Measurements from ENCODE around the gene GOLGA6D. TPM values are rescaled to one million over a fixed set of nuclear protein-coding genes. Genes with fewer than 3 reads are reported as not detected.
"Not testable (repeated sequence)": the region's sequence is repeated elsewhere in the genome, so short reads cannot be mapped to it uniquely, and the experiment has no call there.

GOLGA6D gene
- polyA plus RNA-seq, 4 donors: 0.07 TPM; not detected in 3

DNA sequence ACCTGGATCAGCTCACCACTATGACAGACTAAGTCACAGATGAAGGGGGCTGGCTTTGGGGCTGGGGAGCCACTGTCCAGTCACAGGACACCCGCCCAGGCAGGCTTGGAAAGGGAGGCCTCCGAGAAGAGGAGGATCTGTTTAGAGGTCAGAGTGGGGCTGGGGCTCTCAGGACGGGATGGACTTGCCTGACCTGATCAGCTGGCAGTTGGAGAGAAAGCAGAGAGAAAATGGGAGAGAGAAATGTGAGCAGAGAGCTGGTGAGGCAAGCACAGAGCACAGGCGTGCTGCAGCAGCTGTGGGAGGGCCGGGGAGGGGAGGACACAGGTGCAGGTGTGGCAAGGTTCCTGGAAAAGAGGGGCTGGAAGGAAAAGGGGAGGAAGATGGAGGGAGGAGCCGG is 17.4 kb downstream of the GOLGA6D start:
- not testable (repeated sequence) for H3K27me3 ChIP-seq (ENCODE audit: control insufficient read depth in 3 of 3, insufficient read depth in 3 of 3, low read length in 3 of 3); DNase-seq; H3K27ac ChIP-seq (ENCODE audit: low read depth in 1 of 3, low read length in 2 of 3); FAIRE-seq; H3K4me3 ChIP-seq (ENCODE audit: low read depth in 1 of 3, low read length in 3 of 3); H3K36me3 ChIP-seq (ENCODE audit: control insufficient read depth in 3 of 3, insufficient read depth in 2 of 3, low read depth in 1 of 3, low read length in 3 of 3); H3K4me1 ChIP-seq (ENCODE audit: control insufficient read depth in 3 of 3, insufficient read depth in 2 of 3, low read depth in 1 of 3, low read length in 2 of 3); H3K9me3 ChIP-seq (ENCODE audit: control insufficient read depth in 2 of 2, insufficient read depth in 1 of 2, low read depth in 1 of 2, low read length in 1 of 2)
- 59 to 72% (median 59%) methylated on average over 4 to 6 of the region's 6 CpGs for WGBS, 3 donors

DNA sequence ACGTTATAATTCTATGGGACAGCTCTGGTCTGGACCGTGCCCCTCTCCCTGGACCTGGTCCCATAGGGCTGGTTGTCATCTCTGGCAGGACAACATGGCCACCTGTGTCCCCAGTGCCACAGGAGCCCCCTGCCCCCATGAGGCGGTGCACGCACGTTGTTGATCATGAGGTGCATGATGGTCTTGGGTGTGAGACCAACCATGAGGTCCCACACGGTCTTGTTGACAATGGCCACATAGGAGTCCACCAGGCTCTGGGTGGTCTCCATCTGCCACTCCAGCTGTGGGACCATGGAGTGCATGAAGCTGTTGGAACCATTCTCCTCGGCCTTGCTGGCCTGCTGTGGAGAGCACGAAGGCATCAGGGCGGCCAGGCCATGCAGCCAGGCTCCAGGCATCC is 19.7 kb downstream of the GOLGA6D start:
- Histone ChIP-seq H3K27me3 (ENCODE audit: control insufficient read depth in 3 of 3, insufficient read depth in 3 of 3, low read length in 3 of 3) (peaks cover 0 to 7% (median 0%) of the 10 kb centered on the region in 3 donors), H3K27ac (ENCODE audit: low read depth in 1 of 3, low read length in 2 of 3) (no peak overlapping the region), H3K36me3 (ENCODE audit: control insufficient read depth in 3 of 3, insufficient read depth in 2 of 3, low read depth in 1 of 3, low read length in 3 of 3) (no peaks in the 10 kb centered on the region), H3K4me3 (ENCODE audit: low read depth in 1 of 3, low read length in 3 of 3) (no peak overlapping the region), H3K9me3 (ENCODE audit: control insufficient read depth in 2 of 2, insufficient read depth in 1 of 2, low read depth in 1 of 2, low read length in 1 of 2) (no peaks in the 10 kb centered on the region), H3K4me1 (ENCODE audit: control insufficient read depth in 3 of 3, insufficient read depth in 2 of 3, low read depth in 1 of 3, low read length in 2 of 3) (no peaks in the 10 kb centered on the region)
- 75 to 86% (median 82%) methylated on average over 9 of the region's 9 CpGs for WGBS, 3 donors
- DNase-seq (no peak), FAIRE-seq (no peak)

GRCh38 chr15:75302753-75303152 is 20.1 kb downstream of the GOLGA6D start:
- H3K27ac ChIP-seq (ENCODE audit: low read depth in 1 of 3, low read length in 2 of 3); FAIRE-seq; H3K27me3 ChIP-seq (ENCODE audit: control insufficient read depth in 3 of 3, insufficient read depth in 3 of 3, low read length in 3 of 3); H3K36me3 ChIP-seq (ENCODE audit: control insufficient read depth in 3 of 3, insufficient read depth in 2 of 3, low read depth in 1 of 3, low read length in 3 of 3); H3K4me1 ChIP-seq (ENCODE audit: control insufficient read depth in 3 of 3, insufficient read depth in 2 of 3, low read depth in 1 of 3, low read length in 2 of 3); DNase-seq; H3K9me3 ChIP-seq (ENCODE audit: control insufficient read depth in 2 of 2, insufficient read depth in 1 of 2, low read depth in 1 of 2, low read length in 1 of 2); H3K4me3 ChIP-seq (ENCODE audit: low read depth in 1 of 3, low read length in 3 of 3): not testable (repeated sequence)
- WGBS, 3 donors: 89 to 93% (median 90%) methylated on average over 4 of the region's 4 CpGs

DNA sequence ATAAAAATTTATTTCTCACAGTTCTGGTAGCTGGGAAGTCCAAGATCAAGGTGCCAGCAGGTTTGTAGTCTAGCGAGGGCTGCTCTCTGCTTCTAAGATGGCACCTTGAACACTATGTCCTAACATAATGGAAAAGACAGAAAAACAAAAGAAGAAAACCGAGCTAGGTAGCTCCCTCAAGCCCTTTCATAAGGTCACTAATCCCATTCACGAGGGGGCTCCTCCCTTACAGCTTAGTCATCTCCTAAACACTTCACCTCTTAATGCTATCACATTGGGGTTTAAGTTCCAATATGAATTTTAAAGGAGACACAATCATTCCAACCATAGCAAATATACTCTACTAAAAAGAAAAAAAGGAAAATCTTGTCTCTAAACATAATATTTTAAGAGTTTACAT is 23.6 kb downstream of the GOLGA6D start:
- 46 to 72% (median 54%) methylated on average over 3 of the region's 3 CpGs for WGBS, 3 donors
- no peak for FAIRE-seq
- no peak overlapping the region for H3K4me3 ChIP-seq (ENCODE audit: low read depth in 1 of 3, low read length in 3 of 3)
- H3K36me3 ChIP-seq (ENCODE audit: control insufficient read depth in 3 of 3, insufficient read depth in 2 of 3, low read depth in 1 of 3, low read length in 3 of 3): no peaks in the 10 kb centered on the region
- no peak for DNase-seq
- H3K4me1 ChIP-seq (ENCODE audit: control insufficient read depth in 3 of 3, insufficient read depth in 2 of 3, low read depth in 1 of 3, low read length in 2 of 3): no peaks in the 10 kb centered on the region
- no peak overlapping the region for H3K27ac ChIP-seq (ENCODE audit: low read depth in 1 of 3, low read length in 2 of 3)
- H3K27me3 ChIP-seq (ENCODE audit: control insufficient read depth in 3 of 3, insufficient read depth in 3 of 3, low read length in 3 of 3): peaks cover 0 to 10% (median 0%) of the 10 kb centered on the region in 3 donors
- H3K9me3 ChIP-seq (ENCODE audit: control insufficient read depth in 2 of 2, insufficient read depth in 1 of 2, low read depth in 1 of 2, low read length in 1 of 2): no peaks in the 10 kb centered on the region

- no peak overlapping the region for H3K27ac ChIP-seq (ENCODE audit: low read depth in 1 of 3, low read length in 2 of 3)
- FAIRE-seq (no peak), DNase-seq (peak; percentile 72 to 81)
- 16 to 30% (median 25%) methylated on average over 15 of the region's 15 CpGs for WGBS, 3 donors
- no peaks in the 10 kb centered on the region for H3K36me3 ChIP-seq (ENCODE audit: control insufficient read depth in 3 of 3, insufficient read depth in 2 of 3, low read depth in 1 of 3, low read length in 3 of 3)
- no peaks in the 10 kb centered on the region for H3K9me3 ChIP-seq (ENCODE audit: control insufficient read depth in 2 of 2, insufficient read depth in 1 of 2, low read depth in 1 of 2, low read length in 1 of 2)
- peaks cover 0 to 10% (median 0%) of the 10 kb centered on the region in 3 donors for H3K27me3 ChIP-seq (ENCODE audit: control insufficient read depth in 3 of 3, insufficient read depth in 3 of 3, low read length in 3 of 3)
- H3K4me1 ChIP-seq (ENCODE audit: control insufficient read depth in 3 of 3, insufficient read depth in 2 of 3, low read depth in 1 of 3, low read length in 2 of 3): no peaks in the 10 kb centered on the region
- no peak overlapping the region for H3K4me3 ChIP-seq (ENCODE audit: low read depth in 1 of 3, low read length in 3 of 3)
Measured at GRCh38 chr15:75307778-75308390, 25.2 kb downstream of the GOLGA6D start.

- H3K27ac ChIP-seq (ENCODE audit: low read depth in 1 of 3, low read length in 2 of 3): no peak overlapping the region
- no peak overlapping the region for H3K4me3 ChIP-seq (ENCODE audit: low read depth in 1 of 3, low read length in 3 of 3)
- no peaks in the 10 kb centered on the region for H3K36me3 ChIP-seq (ENCODE audit: control insufficient read depth in 3 of 3, insufficient read depth in 2 of 3, low read depth in 1 of 3, low read length in 3 of 3)
- H3K4me1 ChIP-seq (ENCODE audit: control insufficient read depth in 3 of 3, insufficient read depth in 2 of 3, low read depth in 1 of 3, low read length in 2 of 3): no peaks in the 10 kb centered on the region
- no peak for DNase-seq
- no peaks in the 10 kb centered on the region for H3K9me3 ChIP-seq (ENCODE audit: control insufficient read depth in 2 of 2, insufficient read depth in 1 of 2, low read depth in 1 of 2, low read length in 1 of 2)
- no peak for FAIRE-seq
- H3K27me3 ChIP-seq (ENCODE audit: control insufficient read depth in 3 of 3, insufficient read depth in 3 of 3, low read length in 3 of 3): peaks cover 0 to 7% (median 0%) of the 10 kb centered on the region in 3 donors
Measured at GRCh38 chr15:75309711-75310110, 27.1 kb downstream of the GOLGA6D start.

- not testable (repeated sequence) for H3K27me3 ChIP-seq (ENCODE audit: control insufficient read depth in 3 of 3, insufficient read depth in 3 of 3, low read length in 3 of 3); FAIRE-seq
- WGBS, 3 donors: 92 to 100% (median 100%) methylated on average over 1 of the region's 1 CpG
Measured at GRCh38 chr15:75312548-75312947, 29.9 kb downstream of the GOLGA6D start.

DNA sequence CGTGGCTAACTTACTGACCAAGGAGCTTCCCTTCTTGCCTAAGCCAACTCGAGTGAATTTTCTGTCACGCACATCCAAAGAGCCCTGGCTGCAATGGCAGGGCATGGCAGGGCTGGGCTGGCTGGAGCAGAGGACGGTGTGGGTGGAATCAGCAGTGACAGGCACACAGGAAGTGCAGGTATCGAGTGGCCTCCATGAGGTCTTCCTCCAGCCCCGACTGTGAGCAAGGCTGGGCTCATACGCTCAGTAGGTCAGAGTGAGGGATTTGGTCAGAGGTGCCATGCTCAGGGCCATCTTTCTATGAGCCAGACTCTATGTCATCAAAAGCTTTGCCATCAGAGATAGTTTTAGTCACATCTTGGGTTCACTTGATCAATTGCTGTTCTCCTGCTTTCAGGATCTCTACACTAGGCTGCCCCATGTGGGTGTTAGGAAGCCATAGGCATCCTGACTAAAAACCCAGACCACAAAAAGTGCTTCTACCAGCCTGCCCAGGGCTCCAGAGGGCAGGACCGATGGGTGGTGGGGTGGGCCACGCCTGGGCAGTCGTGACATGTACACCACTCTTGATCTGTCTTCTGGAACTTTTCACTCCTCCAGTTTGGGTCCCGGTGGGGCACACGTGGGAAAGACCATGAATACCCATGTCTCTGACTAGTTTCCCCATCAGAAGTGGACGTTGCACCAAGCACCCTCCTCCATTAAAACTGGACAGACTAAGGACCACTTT is 30.6 kb downstream of the GOLGA6D start:
- 84 to 92% (median 87%) methylated on average over 13 of the region's 13 CpGs for WGBS, 3 donors
- DNase-seq (no peak), FAIRE-seq (no peak)
- no peak overlapping the region for H3K27ac ChIP-seq (ENCODE audit: low read depth in 1 of 3, low read length in 2 of 3)
- no peaks in the 10 kb centered on the region for H3K36me3 ChIP-seq (ENCODE audit: control insufficient read depth in 3 of 3, insufficient read depth in 2 of 3, low read depth in 1 of 3, low read length in 3 of 3)
- H3K27me3 ChIP-seq (ENCODE audit: control insufficient read depth in 3 of 3, insufficient read depth in 3 of 3, low read length in 3 of 3): peaks cover 0 to 3% (median 0%) of the 10 kb centered on the region in 3 donors
- no peak overlapping the region for H3K4me3 ChIP-seq (ENCODE audit: low read depth in 1 of 3, low read length in 3 of 3)
- H3K4me1 ChIP-seq (ENCODE audit: control insufficient read depth in 3 of 3, insufficient read depth in 2 of 3, low read depth in 1 of 3, low read length in 2 of 3): no peaks in the 10 kb centered on the region
- no peaks in the 10 kb centered on the region for H3K9me3 ChIP-seq (ENCODE audit: control insufficient read depth in 2 of 2, insufficient read depth in 1 of 2, low read depth in 1 of 2, low read length in 1 of 2)

More at GRCh38 chr15:75312548-75312947, 29.9 kb downstream of the GOLGA6D start:
- H3K4me1 ChIP-seq (ENCODE audit: control insufficient read depth in 3 of 3, insufficient read depth in 2 of 3, low read depth in 1 of 3, low read length in 2 of 3); DNase-seq; H3K4me3 ChIP-seq (ENCODE audit: low read depth in 1 of 3, low read length in 3 of 3); H3K9me3 ChIP-seq (ENCODE audit: control insufficient read depth in 2 of 2, insufficient read depth in 1 of 2, low read depth in 1 of 2, low read length in 1 of 2); H3K36me3 ChIP-seq (ENCODE audit: control insufficient read depth in 3 of 3, insufficient read depth in 2 of 3, low read depth in 1 of 3, low read length in 3 of 3); H3K27ac ChIP-seq (ENCODE audit: low read depth in 1 of 3, low read length in 2 of 3): not testable (repeated sequence)
